Parathyroid adenoma (tissue), 2 donors: Measurements from ENCODE around the gene NPR1.

ENCODE experiments used
- H2AFZ ChIP-seq: fragments of 300-600 bp; sonication (generic); one replicate; pipeline ENCODE4 v1.7.0; 2017; ENCODE audit warnings: antibody characterized with exemption, mild to moderate bottlenecking
- H3K27ac ChIP-seq: fragments of 300-600 bp; sonication (generic); one replicate; pipeline ENCODE4 v1.7.0; 2017
- H3K27me3 ChIP-seq: fragments of 300-600 bp; sonication (generic); one replicate; pipeline ENCODE4 v1.7.0; 2017; ENCODE audit warnings: low read length; ENCODE audit not compliant: control insufficient read depth, insufficient read depth
- H3K36me3 ChIP-seq: fragments of 300-600 bp; sonication (generic); one replicate; pipeline ENCODE4 v1.7.0; 2017; ENCODE audit warnings: low read length; ENCODE audit not compliant: control insufficient read depth, insufficient read depth
- H3K4me1 ChIP-seq: fragments of 300-600 bp; sonication (generic); one replicate; pipeline ENCODE4 v1.7.0; 2017; ENCODE audit warnings: control low read depth
- H3K4me2 ChIP-seq: fragments of 300-600 bp; sonication (generic); one replicate; pipeline ENCODE4 v1.7.0; 2017; ENCODE audit warnings: low read length
- H3K4me3 ChIP-seq: fragments of 300-600 bp; sonication (generic); one replicate; pipeline ENCODE4 v1.7.0; 2017; ENCODE audit warnings: low read depth, low read length
- H3K79me2 ChIP-seq: fragments of 300-600 bp; sonication (generic); one replicate; pipeline ENCODE4 v1.7.0; 2017; ENCODE audit warnings: control low read depth
- H3K9ac ChIP-seq: fragments of 300-600 bp; sonication (generic); one replicate; pipeline ENCODE4 v1.7.0; 2017; ENCODE audit warnings: mild to moderate bottlenecking
- H3K9me3 ChIP-seq: fragments of 300-600 bp; sonication (generic); one replicate; pipeline ENCODE4 v1.7.0; 2017; ENCODE audit warnings: low read length; ENCODE audit not compliant: control insufficient read depth
- TF ChIP-seq, protein P1 (sequence below): fragments of 300-600 bp; sonication (generic); IDR thresholded peaks from one replicate; pipeline ENCODE4 v1.7.0; 2017; ENCODE audit warnings: antibody characterized with exemption, mild to moderate bottlenecking
- donor health status: primary hyperparathyroidism.

Gene NPR1

DNA sequence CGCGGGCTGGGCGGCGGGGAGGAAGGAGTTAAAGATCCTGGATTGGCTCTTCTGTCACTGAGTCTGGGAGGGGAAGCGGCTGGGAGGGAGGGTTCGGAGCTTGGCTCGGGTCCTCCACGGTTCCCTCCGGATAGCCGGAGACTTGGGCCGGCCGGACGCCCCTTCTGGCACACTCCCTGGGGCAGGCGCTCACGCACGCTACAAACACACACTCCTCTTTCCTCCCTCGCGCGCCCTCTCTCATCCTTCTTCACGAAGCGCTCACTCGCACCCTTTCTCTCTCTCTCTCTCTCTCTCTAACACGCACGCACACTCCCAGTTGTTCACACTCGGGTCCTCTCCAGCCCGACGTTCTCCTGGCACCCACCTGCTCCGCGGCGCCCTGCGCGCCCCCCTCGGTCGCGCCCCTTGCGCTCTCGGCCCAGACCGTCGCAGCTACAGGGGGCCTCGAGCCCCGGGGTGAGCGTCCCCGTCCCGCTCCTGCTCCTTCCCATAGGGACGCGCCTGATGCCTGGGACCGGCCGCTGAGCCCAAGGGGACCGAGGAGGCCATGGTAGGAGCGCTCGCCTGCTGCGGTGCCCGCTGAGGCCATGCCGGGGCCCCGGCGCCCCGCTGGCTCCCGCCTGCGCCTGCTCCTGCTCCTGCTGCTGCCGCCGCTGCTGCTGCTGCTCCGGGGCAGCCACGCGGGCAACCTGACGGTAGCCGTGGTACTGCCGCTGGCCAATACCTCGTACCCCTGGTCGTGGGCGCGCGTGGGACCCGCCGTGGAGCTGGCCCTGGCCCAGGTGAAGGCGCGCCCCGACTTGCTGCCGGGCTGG lies at the start of gene NPR1:
Gene NPR1 (plus strand): TSS at position 170 of the 818 bp plus-strand sequence. CDS start 421 bp downstream, at position 591.
- TF ChIP-seq, protein P1, sequence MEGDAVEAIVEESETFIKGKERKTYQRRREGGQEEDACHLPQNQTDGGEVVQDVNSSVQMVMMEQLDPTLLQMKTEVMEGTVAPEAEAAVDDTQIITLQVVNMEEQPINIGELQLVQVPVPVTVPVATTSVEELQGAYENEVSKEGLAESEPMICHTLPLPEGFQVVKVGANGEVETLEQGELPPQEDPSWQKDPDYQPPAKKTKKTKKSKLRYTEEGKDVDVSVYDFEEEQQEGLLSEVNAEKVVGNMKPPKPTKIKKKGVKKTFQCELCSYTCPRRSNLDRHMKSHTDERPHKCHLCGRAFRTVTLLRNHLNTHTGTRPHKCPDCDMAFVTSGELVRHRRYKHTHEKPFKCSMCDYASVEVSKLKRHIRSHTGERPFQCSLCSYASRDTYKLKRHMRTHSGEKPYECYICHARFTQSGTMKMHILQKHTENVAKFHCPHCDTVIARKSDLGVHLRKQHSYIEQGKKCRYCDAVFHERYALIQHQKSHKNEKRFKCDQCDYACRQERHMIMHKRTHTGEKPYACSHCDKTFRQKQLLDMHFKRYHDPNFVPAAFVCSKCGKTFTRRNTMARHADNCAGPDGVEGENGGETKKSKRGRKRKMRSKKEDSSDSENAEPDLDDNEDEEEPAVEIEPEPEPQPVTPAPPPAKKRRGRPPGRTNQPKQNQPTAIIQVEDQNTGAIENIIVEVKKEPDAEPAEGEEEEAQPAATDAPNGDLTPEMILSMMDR, result no peak
- no peaks in the 10 kb centered on the region for H3K36me3 ChIP-seq
- H3K9me3 ChIP-seq, result no peaks in the 10 kb centered on the region
- no peaks in the 10 kb centered on the region for H3K79me2 ChIP-seq
- H3K27ac ChIP-seq, result no peak within 1 kb of the TSS
- peak within 1 kb of the TSS; percentile 64 for H2AFZ ChIP-seq
- no peaks in the 10 kb centered on the region for H3K27me3 ChIP-seq
- no peak within 1 kb of the TSS for H3K9ac ChIP-seq
- peak within 1 kb of the TSS; percentile 52 for H3K4me3 ChIP-seq
- peak within 1 kb of the TSS; percentile 81 for H3K4me2 ChIP-seq
- H3K4me1 ChIP-seq, result no peaks in the 10 kb centered on the region

DNA sequence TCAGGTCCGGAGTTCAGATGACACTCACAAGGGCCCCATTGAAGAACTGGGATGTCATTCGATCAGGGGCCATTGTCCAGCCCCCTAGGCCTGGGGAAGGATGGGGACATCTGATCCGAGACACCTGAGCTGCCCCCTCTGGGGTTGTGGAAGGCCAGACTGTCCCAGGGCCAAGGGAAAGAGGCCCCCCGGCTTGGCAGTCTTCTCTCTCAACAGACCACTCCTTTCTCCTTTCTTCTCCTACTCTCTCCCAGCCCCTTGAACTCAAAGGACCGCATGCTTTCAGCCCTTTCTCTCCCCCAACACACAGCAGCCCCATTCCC lies 49.2 kb upstream of the NPR1 start:
- Histone ChIP-seq H3K4me3 (no peak overlapping the region), H3K9ac (no peak overlapping the region), H3K4me2 (peak overlapping the region; percentile 65), H3K79me2 (peaks cover 3% of the 10 kb centered on the region), H3K27me3 (no peaks in the 10 kb centered on the region), H3K4me1 (peaks cover 16% of the 10 kb centered on the region), H3K27ac (peak overlapping the region; percentile 98), H3K9me3 (no peaks in the 10 kb centered on the region), H3K36me3 (no peaks in the 10 kb centered on the region), H2AFZ (no peak overlapping the region)
- TF ChIP-seq, protein P1, result no peak

DNA sequence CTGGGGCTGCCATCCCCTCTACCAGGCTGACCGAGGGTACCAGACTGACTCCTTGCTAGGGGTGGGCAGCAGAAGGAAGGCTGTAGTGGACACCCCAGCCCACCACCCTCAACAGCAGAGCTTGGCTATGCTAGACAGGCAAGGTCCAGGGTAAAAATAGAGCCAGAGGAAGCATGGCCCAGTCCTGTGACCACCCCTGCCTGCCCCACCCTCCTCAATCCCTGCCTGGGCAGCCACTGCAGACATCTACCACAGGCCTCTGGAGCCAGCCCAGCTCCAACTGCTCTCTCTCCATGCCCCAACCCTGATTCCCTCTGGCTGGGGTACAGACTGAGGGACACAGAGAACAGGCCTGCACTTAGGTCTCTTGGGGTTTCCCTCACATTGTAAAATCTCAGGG lies 48.5 kb upstream of the NPR1 start:
- Histone ChIP-seq H2AFZ (no peak overlapping the region), H3K9ac (no peak overlapping the region), H3K9me3 (no peaks in the 10 kb centered on the region), H3K27ac (peak overlapping the region; percentile 98), H3K4me3 (no peak overlapping the region), H3K4me1 (peaks cover 16% of the 10 kb centered on the region), H3K79me2 (peaks cover 3% of the 10 kb centered on the region), H3K27me3 (no peaks in the 10 kb centered on the region), H3K4me2 (no peak overlapping the region), H3K36me3 (no peaks in the 10 kb centered on the region)
- TF ChIP-seq, protein P1, result no peak

DNA sequence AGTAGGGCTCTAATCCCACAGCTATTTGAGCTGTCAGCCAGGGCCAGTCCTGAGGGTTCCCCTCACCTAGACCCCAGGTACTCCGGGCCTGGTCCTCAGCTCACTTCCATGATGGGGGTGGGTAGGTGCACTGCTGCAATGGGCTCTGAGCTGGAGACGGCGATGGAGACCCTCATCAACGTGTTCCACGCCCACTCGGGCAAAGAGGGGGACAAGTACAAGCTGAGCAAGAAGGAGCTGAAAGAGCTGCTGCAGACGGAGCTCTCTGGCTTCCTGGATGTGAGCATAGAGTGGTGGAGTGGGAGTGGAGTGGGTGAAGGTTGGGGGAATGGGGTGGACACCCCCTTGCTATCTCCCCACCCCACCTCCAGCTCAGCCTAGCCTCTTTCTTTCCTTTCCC lies 48.1 kb upstream of the NPR1 start:
- Histone ChIP-seq H3K4me1 (peaks cover 13% of the 10 kb centered on the region), H3K4me2 (no peak overlapping the region), H3K36me3 (no peaks in the 10 kb centered on the region), H2AFZ (no peak overlapping the region), H3K27me3 (no peaks in the 10 kb centered on the region), H3K9ac (no peak overlapping the region), H3K79me2 (peaks cover 1% of the 10 kb centered on the region), H3K9me3 (no peaks in the 10 kb centered on the region), H3K4me3 (no peak overlapping the region), H3K27ac (no peak overlapping the region)
- TF ChIP-seq, protein P1, result no peak
